Measurements from ENCODE around the gene CSRP1. TPM values are rescaled to one million over a fixed set of nuclear protein-coding genes. Genes with fewer than 3 reads are reported as not detected.

Gene CSRP1
- total RNA-seq, 3 donors from 2014 or later, result 186 to 1,491 (median 767) TPM

- DNase-seq (ENCODE audit: low spot score in 2 of 2), result peak in 1 of 2 donors; percentile 70
- TF ChIP-seq, protein P1, sequence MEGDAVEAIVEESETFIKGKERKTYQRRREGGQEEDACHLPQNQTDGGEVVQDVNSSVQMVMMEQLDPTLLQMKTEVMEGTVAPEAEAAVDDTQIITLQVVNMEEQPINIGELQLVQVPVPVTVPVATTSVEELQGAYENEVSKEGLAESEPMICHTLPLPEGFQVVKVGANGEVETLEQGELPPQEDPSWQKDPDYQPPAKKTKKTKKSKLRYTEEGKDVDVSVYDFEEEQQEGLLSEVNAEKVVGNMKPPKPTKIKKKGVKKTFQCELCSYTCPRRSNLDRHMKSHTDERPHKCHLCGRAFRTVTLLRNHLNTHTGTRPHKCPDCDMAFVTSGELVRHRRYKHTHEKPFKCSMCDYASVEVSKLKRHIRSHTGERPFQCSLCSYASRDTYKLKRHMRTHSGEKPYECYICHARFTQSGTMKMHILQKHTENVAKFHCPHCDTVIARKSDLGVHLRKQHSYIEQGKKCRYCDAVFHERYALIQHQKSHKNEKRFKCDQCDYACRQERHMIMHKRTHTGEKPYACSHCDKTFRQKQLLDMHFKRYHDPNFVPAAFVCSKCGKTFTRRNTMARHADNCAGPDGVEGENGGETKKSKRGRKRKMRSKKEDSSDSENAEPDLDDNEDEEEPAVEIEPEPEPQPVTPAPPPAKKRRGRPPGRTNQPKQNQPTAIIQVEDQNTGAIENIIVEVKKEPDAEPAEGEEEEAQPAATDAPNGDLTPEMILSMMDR (IDR thresholded peaks at IDR 0.05), result no peak
- TF ChIP-seq POLR2AphosphoS5 (IDR thresholded peaks at IDR 0.05), result peak in 1 of 3 donors; percentile 26
- Histone ChIP-seq H3K27ac (peak overlapping the region; percentile 68 to 73), H3K27me3 (no peaks in the 10 kb centered on the region), H3K36me3 (no peaks in the 10 kb centered on the region), H3K9me3 (no peaks in the 10 kb centered on the region), H3K4me3 (peak overlapping the region in 1 of 3 donors; percentile 13), H3K4me1 (peaks cover 4 to 24% of the 10 kb centered on the region in 2 donors)
- intact Hi-C loops (cut with DNase I; ENCODE audit: low total_unique reads), result no loop called here
Observed at GRCh38 chr1:201450721-201451291, 56.1 kb downstream of the CSRP1 start.

DNA sequence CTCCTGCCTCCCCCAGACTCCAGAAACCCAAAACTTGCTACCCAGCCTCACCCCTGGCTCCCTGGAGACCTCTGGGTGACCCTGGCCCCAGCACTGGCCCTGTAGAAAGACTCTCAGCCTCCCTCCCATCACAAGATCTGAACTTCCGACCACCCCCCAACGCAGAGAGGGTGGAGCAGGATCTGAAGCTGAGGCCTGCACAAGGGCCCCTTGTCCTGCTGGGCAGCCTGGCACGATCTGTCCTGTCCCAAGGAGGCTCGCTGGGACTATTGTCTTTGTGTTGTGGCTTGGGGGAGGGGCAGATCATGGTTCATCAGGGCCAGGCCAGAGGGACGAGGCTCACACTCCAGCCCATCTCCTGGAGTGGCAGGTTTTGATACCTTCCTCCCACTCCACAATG lies 57.9 kb downstream of the CSRP1 start:
- no peak for DNase-seq (ENCODE audit: low spot score in 2 of 2)

GRCh38 chr1:201447903-201448871 lies 58.7 kb downstream of the CSRP1 start:
- peaks cover 4 to 24% of the 10 kb centered on the region in 2 donors for H3K4me1 ChIP-seq
- peak overlapping the region in 1 of 3 donors; percentile 19 for H3K4me3 ChIP-seq
- DNase-seq (ENCODE audit: low spot score in 2 of 2), result peak; percentile 81 to 91
- intact Hi-C loops (cut with DNase I; ENCODE audit: low total_unique reads), result no loop called here
- peak overlapping the region; percentile 71 to 76 for H3K27ac ChIP-seq
- no peaks in the 10 kb centered on the region for H3K36me3 ChIP-seq
- no peaks in the 10 kb centered on the region for H3K9me3 ChIP-seq
- H3K27me3 ChIP-seq, result no peaks in the 10 kb centered on the region
- TF ChIP-seq POLR2AphosphoS5 (IDR thresholded peaks at IDR 0.05) (peak; percentile 51 to 66 (median 63)), POLR2A (IDR thresholded peaks at IDR 0.05) (no peak)
- TF ChIP-seq, protein P1 (IDR thresholded peaks at IDR 0.05), result peak; percentile 74 to 92 (median 80)

More for the DNA sequence above, 57.9 kb downstream of the CSRP1 start:
- H3K27me3 ChIP-seq, result no peaks in the 10 kb centered on the region
- H3K36me3 ChIP-seq, result no peaks in the 10 kb centered on the region
- H3K9me3 ChIP-seq, result no peaks in the 10 kb centered on the region
- intact Hi-C loops (cut with DNase I; ENCODE audit: low total_unique reads), result no loop called here
- H3K4me1 ChIP-seq, result peaks cover 4 to 24% of the 10 kb centered on the region in 2 donors
- peak overlapping the region; percentile 71 to 76 for H3K27ac ChIP-seq
- TF ChIP-seq POLR2AphosphoS5 (IDR thresholded peaks at IDR 0.05) (no peak), POLR2A (IDR thresholded peaks at IDR 0.05) (no peak)
- TF ChIP-seq, protein P1 (IDR thresholded peaks at IDR 0.05), result no peak
- H3K4me3 ChIP-seq, result no peak overlapping the region

DNA sequence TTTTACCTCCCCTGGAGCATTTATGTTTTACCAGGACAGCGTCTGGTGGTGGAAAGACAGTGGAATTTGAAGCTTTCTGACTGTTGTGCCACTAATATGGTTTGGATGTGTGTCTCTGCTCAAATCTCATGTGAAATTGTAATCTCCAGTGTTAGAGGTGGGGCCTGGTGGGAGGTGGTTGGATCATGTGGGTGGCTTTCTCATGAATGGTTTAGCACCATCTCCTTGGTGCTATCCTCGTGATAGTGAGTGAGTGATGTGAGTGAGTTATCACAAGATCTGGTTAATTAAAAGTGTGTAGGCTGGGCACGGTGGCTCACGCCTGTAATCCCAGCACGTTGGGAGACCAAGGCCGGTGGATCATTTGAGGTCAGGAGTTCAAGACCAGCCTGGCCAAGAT lies 61.6 kb downstream of the CSRP1 start:
- no peak overlapping the region for H3K27ac ChIP-seq
- no peaks in the 10 kb centered on the region for H3K36me3 ChIP-seq
- peaks cover 4 to 18% of the 10 kb centered on the region in 2 donors for H3K4me1 ChIP-seq
- H3K9me3 ChIP-seq, result no peaks in the 10 kb centered on the region
- DNase-seq (ENCODE audit: low spot score in 2 of 2), result no peak
- intact Hi-C loops (cut with DNase I; ENCODE audit: low total_unique reads), result no loop called here
- no peaks in the 10 kb centered on the region for H3K27me3 ChIP-seq
- no peak overlapping the region for H3K4me3 ChIP-seq
- TF ChIP-seq POLR2A (IDR thresholded peaks at IDR 0.05) (no peak), POLR2AphosphoS5 (IDR thresholded peaks at IDR 0.05) (no peak)
- TF ChIP-seq, protein P1 (IDR thresholded peaks at IDR 0.05), result no peak

- no peak for DNase-seq (ENCODE audit: low spot score in 2 of 2)
- peaks cover 4 to 18% of the 10 kb centered on the region in 2 donors for H3K4me1 ChIP-seq
- no peaks in the 10 kb centered on the region for H3K27me3 ChIP-seq
- no peaks in the 10 kb centered on the region for H3K9me3 ChIP-seq
- no peaks in the 10 kb centered on the region for H3K36me3 ChIP-seq
- no peak overlapping the region for H3K27ac ChIP-seq
- no peak for TF ChIP-seq POLR2AphosphoS5 (IDR thresholded peaks at IDR 0.05)
- TF ChIP-seq POLR2A (IDR thresholded peaks at IDR 0.05), result no peak
- TF ChIP-seq, protein P1 (IDR thresholded peaks at IDR 0.05), result no peak
- intact Hi-C loops (cut with DNase I; ENCODE audit: low total_unique reads), result no loop called here
- no peak overlapping the region for H3K4me3 ChIP-seq
Observed at GRCh38 chr1:201444792-201445191, 62.1 kb downstream of the CSRP1 start.
